HepG2 (cell line): ENCODE measurements around the gene NPDC1. TPM values are rescaled to one million over a fixed set of nuclear protein-coding genes. Genes with fewer than 3 reads are reported as not detected.

ENCODE experiments used
- AHR ChIP-seq: IDR thresholded peaks from 2 replicates; pipeline ENCODE4 v1.6.1; 2018; ENCODE audit warnings: missing genetic modification reagents, missing compliant biosample characterization
- ELF1 ChIP-seq: sonication (generic); formaldehyde crosslinking; IDR thresholded peaks from 2 replicates; pipeline ENCODE4 v1.4.0; 2020; ENCODE audit warnings: missing genetic modification reagents
- GATAD2A ChIP-seq: IDR thresholded peaks from 2 replicates; pipeline ENCODE4 v1.6.1; 2016
- RBFOX2 ChIP-seq: fragments of 200-400 bp; formaldehyde crosslinking; IDR thresholded peaks from 2 replicates; pipeline ENCODE4 v1.6.1; 2017; ENCODE audit warnings: low read depth, mild to moderate bottlenecking, low read length
- SIX1 ChIP-seq: sonication (generic); formaldehyde crosslinking; IDR thresholded peaks from 2 replicates; pipeline ENCODE4 v1.4.0; 2020; ENCODE audit warnings: missing genetic modification reagents, borderline replicate concordance
- ZC3H13 ChIP-seq: sonication (generic); formaldehyde crosslinking; IDR thresholded peaks from 2 replicates; pipeline ENCODE4 v1.8.1; 2023; ENCODE audit warnings: mild to moderate bottlenecking, missing genetic modification reagents, moderate library complexity
- ZFP1 ChIP-seq: IDR thresholded peaks from 2 replicates; pipeline ENCODE4 v1.6.1; 2016
- ZNF234 ChIP-seq: sonication (generic); formaldehyde crosslinking; conservative IDR thresholded peaks from 2 replicates; pipeline ENCODE4 v1.5.1; 2020; ENCODE audit warnings: mild to moderate bottlenecking, missing genetic modification reagents
- ZNF441 ChIP-seq: sonication (generic); formaldehyde crosslinking; IDR thresholded peaks from 2 replicates; pipeline ENCODE4 v1.7.0; 2021; ENCODE audit warnings: missing genetic modification reagents, borderline replicate concordance
- ZNF841 ChIP-seq: sonication (generic); formaldehyde crosslinking; IDR thresholded peaks from 2 replicates; pipeline ENCODE4 v1.8.1; 2023; ENCODE audit warnings: missing genetic modification reagents, borderline replicate concordance
- ZNF883 ChIP-seq: sonication (generic); formaldehyde crosslinking; IDR thresholded peaks from 2 replicates; pipeline ENCODE4 v1.5.1; 2020; ENCODE audit warnings: mild to moderate bottlenecking, missing genetic modification reagents; ENCODE audit errors: not compliant biosample characterization
- polyA plus RNA-seq, 8 experiments: library from polyadenylated mRNA; depleted of rRNA in 3 of 8; stranded (reverse) in 7 of 8; unstranded in 1 of 8; fragments of >200 nt; fragmentation: Illumina TruSeq in 4 of 8; extraction: Trizol in 4 of 8; gene quantifications; 2 replicates each; pipeline versions ENCODE4 v1.2.1 to v1.2.3, GENCODE V29; 2011 to 2016; ENCODE audit warnings: low read depth in 4 of 8, missing spikeins in 1 of 8, mixed read lengths in 1 of 8; ENCODE audit not compliant: insufficient read depth in 1 of 8
- total RNA-seq, 5 experiments: library from RNA; depleted of rRNA; stranded (reverse); fragments of >200 nt; fragmentation: Illumina TruSeq; extraction: Trizol; gene quantifications; 2 replicates each; pipeline ENCODE4 v1.2.3, GENCODE V29; 2016; ENCODE audit warnings: low read depth in 1 of 5
- TF ChIP-seq, protein P1 (sequence below): sonication (generic); formaldehyde crosslinking; IDR thresholded peaks from 2 replicates; pipeline ENCODE4 v1.4.0; 2020; ENCODE audit warnings: missing genetic modification reagents
- TF ChIP-seq, protein P2 (sequence below): IDR thresholded peaks from 2 replicates; pipeline ENCODE4 v1.6.1; 2016; ENCODE audit warnings: missing compliant biosample characterization, missing genetic modification reagents, borderline replicate concordance
- TF ChIP-seq, protein P3 (sequence below): sonication (generic); formaldehyde crosslinking; IDR thresholded peaks from 2 replicates; pipeline ENCODE4 v1.8.1; 2023; ENCODE audit warnings: mild to moderate bottlenecking, missing genetic modification reagents, borderline replicate concordance
- TF ChIP-seq, protein P4 (sequence below): IDR thresholded peaks from 2 replicates; pipeline ENCODE4 v1.6.1; 2018; ENCODE audit warnings: missing genetic modification reagents, mild to moderate bottlenecking, missing compliant biosample characterization
- TF ChIP-seq, protein P5 (sequence below): sonication (generic); formaldehyde crosslinking; IDR thresholded peaks from 2 replicates; pipeline ENCODE4 v1.5.0; 2020; ENCODE audit warnings: missing genetic modification reagents

Gene NPDC1
- total and polyA plus RNA-seq, 2 of the 13 experiments (the other 11 are each of a cell fraction or from before 2014, with no cell fraction given), result 0.84 to 5.4 TPM

DNA sequence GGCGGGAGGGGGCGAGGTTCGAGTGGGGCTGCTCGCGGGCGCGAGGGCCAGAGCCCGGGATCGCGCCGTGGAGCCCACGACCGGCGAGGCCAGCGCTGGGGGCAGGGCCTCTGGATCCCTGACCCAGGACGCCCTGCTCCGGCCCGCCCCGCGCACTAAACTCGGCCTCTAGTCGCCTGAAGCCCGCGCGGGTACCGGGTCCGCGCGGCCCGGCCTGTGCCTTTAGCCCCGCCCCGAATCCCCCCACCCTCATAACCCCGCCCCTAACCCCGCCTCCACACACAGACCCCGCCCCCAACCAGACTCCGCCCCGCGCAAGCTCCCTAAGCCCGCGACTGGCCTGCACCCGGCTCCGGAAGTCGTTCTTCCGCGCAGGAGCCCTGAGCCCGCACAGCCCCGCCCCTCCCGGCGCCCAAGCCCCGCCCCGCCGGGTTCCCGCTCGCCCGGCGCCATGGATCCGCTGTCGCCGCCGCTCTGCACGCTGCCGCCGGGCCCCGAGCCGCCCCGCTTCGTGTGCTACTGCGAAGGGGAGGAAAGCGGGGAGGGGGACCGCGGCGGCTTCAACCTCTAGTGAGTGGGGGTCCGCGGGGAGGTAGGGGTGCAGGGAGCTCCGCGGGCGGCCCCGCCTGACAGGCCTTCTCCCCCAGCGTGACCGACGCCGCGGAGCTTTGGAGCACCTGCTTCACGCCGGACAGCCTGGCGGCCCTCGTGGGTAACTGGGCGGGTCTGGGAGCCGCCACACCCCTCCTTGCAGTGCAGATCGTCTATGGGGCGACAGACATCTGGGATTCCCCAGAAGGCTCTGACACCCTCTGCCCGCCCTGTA is 53.8 kb downstream of the NPDC1 start, which contains the start of gene PAXX (continued):
- TF ChIP-seq, protein P1, sequence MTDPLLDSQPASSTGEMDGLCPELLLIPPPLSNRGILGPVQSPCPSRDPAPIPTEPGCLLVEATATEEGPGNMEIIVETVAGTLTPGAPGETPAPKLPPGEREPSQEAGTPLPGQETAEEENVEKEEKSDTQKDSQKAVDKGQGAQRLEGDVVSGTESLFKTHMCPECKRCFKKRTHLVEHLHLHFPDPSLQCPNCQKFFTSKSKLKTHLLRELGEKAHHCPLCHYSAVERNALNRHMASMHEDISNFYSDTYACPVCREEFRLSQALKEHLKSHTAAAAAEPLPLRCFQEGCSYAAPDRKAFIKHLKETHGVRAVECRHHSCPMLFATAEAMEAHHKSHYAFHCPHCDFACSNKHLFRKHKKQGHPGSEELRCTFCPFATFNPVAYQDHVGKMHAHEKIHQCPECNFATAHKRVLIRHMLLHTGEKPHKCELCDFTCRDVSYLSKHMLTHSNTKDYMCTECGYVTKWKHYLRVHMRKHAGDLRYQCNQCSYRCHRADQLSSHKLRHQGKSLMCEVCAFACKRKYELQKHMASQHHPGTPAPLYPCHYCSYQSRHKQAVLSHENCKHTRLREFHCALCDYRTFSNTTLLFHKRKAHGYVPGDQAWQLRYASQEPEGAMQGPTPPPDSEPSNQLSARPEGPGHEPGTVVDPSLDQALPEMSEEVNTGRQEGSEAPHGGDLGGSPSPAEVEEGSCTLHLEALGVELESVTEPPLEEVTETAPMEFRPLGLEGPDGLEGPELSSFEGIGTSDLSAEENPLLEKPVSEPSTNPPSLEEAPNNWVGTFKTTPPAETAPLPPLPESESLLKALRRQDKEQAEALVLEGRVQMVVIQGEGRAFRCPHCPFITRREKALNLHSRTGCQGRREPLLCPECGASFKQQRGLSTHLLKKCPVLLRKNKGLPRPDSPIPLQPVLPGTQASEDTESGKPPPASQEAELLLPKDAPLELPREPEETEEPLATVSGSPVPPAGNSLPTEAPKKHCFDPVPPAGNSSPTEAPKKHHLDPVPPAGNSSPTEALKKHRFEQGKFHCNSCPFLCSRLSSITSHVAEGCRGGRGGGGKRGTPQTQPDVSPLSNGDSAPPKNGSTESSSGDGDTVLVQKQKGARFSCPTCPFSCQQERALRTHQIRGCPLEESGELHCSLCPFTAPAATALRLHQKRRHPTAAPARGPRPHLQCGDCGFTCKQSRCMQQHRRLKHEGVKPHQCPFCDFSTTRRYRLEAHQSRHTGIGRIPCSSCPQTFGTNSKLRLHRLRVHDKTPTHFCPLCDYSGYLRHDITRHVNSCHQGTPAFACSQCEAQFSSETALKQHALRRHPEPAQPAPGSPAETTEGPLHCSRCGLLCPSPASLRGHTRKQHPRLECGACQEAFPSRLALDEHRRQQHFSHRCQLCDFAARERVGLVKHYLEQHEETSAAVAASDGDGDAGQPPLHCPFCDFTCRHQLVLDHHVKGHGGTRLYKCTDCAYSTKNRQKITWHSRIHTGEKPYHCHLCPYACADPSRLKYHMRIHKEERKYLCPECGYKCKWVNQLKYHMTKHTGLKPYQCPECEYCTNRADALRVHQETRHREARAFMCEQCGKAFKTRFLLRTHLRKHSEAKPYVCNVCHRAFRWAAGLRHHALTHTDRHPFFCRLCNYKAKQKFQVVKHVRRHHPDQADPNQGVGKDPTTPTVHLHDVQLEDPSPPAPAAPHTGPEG (CRISPR knock-in tag), result peak; percentile 50; the same call in 1 of the 2 replicates
- 0 out of 2 replicates have a peak, but pooled peaks have one; percentile 15 for TF ChIP-seq ELF1 (CRISPR knock-in tag)
- 0 out of 2 replicates have a peak, but pooled peaks have one; percentile 67 for TF ChIP-seq AHR
- TF ChIP-seq ZFP1 (CRISPR knock-in tag), result no peak; the same call in 1 of the 2 replicates
- TF ChIP-seq GATAD2A (CRISPR knock-in tag), result 0 out of 2 replicates have a peak, but pooled peaks have one; percentile 20
- TF ChIP-seq, protein P2, sequence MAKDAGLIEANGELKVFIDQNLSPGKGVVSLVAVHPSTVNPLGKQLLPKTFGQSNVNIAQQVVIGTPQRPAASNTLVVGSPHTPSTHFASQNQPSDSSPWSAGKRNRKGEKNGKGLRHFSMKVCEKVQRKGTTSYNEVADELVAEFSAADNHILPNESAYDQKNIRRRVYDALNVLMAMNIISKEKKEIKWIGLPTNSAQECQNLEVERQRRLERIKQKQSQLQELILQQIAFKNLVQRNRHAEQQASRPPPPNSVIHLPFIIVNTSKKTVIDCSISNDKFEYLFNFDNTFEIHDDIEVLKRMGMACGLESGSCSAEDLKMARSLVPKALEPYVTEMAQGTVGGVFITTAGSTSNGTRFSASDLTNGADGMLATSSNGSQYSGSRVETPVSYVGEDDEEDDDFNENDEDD (CRISPR knock-in tag), result peak; percentile 69; the same call in 1 of the 2 replicates
- no peak for TF ChIP-seq ZNF841 (CRISPR knock-in tag)
- TF ChIP-seq ZNF441, result peak; percentile 62; the same call in 1 of the 2 replicates
- TF ChIP-seq, protein P3, sequence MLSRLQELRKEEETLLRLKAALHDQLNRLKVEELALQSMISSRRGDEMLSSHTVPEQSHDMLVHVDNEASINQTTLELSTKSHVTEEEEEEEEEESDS, result no peak
- TF ChIP-seq ZC3H13 (CRISPR knock-in tag), result peak; percentile 61; the same call in 1 of the 2 replicates
- TF ChIP-seq, protein P4, sequence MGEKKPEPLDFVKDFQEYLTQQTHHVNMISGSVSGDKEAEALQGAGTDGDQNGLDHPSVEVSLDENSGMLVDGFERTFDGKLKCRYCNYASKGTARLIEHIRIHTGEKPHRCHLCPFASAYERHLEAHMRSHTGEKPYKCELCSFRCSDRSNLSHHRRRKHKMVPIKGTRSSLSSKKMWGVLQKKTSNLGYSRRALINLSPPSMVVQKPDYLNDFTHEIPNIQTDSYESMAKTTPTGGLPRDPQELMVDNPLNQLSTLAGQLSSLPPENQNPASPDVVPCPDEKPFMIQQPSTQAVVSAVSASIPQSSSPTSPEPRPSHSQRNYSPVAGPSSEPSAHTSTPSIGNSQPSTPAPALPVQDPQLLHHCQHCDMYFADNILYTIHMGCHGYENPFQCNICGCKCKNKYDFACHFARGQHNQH (CRISPR knock-in tag), result no peak
- no peak for TF ChIP-seq SIX1 (CRISPR knock-in tag)
- peak; percentile 29 for TF ChIP-seq ZNF883
- no peak for TF ChIP-seq ZNF234
- TF ChIP-seq, protein P5, sequence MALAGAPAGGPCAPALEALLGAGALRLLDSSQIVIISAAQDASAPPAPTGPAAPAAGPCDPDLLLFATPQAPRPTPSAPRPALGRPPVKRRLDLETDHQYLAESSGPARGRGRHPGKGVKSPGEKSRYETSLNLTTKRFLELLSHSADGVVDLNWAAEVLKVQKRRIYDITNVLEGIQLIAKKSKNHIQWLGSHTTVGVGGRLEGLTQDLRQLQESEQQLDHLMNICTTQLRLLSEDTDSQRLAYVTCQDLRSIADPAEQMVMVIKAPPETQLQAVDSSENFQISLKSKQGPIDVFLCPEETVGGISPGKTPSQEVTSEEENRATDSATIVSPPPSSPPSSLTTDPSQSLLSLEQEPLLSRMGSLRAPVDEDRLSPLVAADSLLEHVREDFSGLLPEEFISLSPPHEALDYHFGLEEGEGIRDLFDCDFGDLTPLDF (CRISPR knock-in tag), result 0 out of 2 replicates have a peak, but pooled peaks have one; percentile 56
- TF ChIP-seq RBFOX2, result peak; percentile 69
